Liver (tissue), 3 donors: ENCODE measurements around the gene RASSF9.

Experiments
- EGR1 ChIP-seq, 2 donors: IDR thresholded peaks; 2 replicates each; pipeline ENCODE4 v1.6.1; 2016 to 2018; ENCODE audit warnings: antibody characterized with exemption in 2 of 2, low read depth in 2 of 2
- FOXA1 ChIP-seq: IDR thresholded peaks from 2 replicates; pipeline ENCODE4 v1.6.1; 2016; ENCODE audit warnings: antibody characterized with exemption
- JUND ChIP-seq, 2 donors: IDR thresholded peaks; 2 replicates each; pipeline ENCODE4 v1.6.1; 2016; ENCODE audit warnings: antibody characterized with exemption in 2 of 2
- MAX ChIP-seq: IDR thresholded peaks from 2 replicates; pipeline ENCODE4 v1.6.1; 2016; ENCODE audit warnings: antibody characterized with exemption
- RAD21 ChIP-seq, 2 donors: IDR thresholded peaks; 2 replicates each; pipeline ENCODE4 v1.6.1; 2016; ENCODE audit warnings: antibody characterized with exemption in 2 of 2, mild to moderate bottlenecking in 2 of 2
- REST ChIP-seq: IDR thresholded peaks from 2 replicates; pipeline ENCODE4 v1.6.1; 2016; ENCODE audit warnings: antibody characterized with exemption, mild to moderate bottlenecking
- SP1 ChIP-seq: IDR thresholded peaks from 2 replicates; pipeline ENCODE4 v1.6.1; 2018; ENCODE audit warnings: antibody characterized with exemption, mild to moderate bottlenecking
- TAF1 ChIP-seq: conservative IDR thresholded peaks from 2 replicates; pipeline ENCODE4 v1.6.1; 2016; ENCODE audit warnings: antibody characterized with exemption, mild to moderate bottlenecking
- YY1 ChIP-seq: IDR thresholded peaks from 2 replicates; pipeline ENCODE4 v1.6.1; 2016; ENCODE audit warnings: antibody characterized with exemption, mild to moderate bottlenecking
- ZBTB33 ChIP-seq: IDR thresholded peaks from 2 replicates; pipeline ENCODE4 v1.6.1; 2016; ENCODE audit warnings: antibody characterized with exemption
- TF ChIP-seq, protein P1 (sequence below): fragments of 150-350 bp; IDR thresholded peaks from 2 replicates; pipeline ENCODE4 v1.5.1; 2017; ENCODE audit warnings: improper control_type of control experiment, low read depth, low read length; ENCODE audit not compliant: missing input control
- TF ChIP-seq, protein P2 (sequence below): IDR thresholded peaks from 2 replicates; pipeline ENCODE4 v1.6.1; 2016; ENCODE audit warnings: antibody characterized with exemption
- donor health status: healthy.
- donor health status: healthy.

- TF ChIP-seq, protein P1, sequence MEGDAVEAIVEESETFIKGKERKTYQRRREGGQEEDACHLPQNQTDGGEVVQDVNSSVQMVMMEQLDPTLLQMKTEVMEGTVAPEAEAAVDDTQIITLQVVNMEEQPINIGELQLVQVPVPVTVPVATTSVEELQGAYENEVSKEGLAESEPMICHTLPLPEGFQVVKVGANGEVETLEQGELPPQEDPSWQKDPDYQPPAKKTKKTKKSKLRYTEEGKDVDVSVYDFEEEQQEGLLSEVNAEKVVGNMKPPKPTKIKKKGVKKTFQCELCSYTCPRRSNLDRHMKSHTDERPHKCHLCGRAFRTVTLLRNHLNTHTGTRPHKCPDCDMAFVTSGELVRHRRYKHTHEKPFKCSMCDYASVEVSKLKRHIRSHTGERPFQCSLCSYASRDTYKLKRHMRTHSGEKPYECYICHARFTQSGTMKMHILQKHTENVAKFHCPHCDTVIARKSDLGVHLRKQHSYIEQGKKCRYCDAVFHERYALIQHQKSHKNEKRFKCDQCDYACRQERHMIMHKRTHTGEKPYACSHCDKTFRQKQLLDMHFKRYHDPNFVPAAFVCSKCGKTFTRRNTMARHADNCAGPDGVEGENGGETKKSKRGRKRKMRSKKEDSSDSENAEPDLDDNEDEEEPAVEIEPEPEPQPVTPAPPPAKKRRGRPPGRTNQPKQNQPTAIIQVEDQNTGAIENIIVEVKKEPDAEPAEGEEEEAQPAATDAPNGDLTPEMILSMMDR: no peak
- TF ChIP-seq ZBTB33: no peak
- TF ChIP-seq REST: no peak
- no peak for TF ChIP-seq EGR1 (IDR thresholded peaks at IDR 0.05; ENCODE audit: low read depth in 2 of 2)
- no peak for TF ChIP-seq SP1
- TF ChIP-seq RAD21 (IDR thresholded peaks at IDR 0.05): no peak
- no peak for TF ChIP-seq YY1
- no peak for TF ChIP-seq MAX
- no peak for TF ChIP-seq FOXA1
- no peak for TF ChIP-seq TAF1
- no peak for TF ChIP-seq JUND (IDR thresholded peaks at IDR 0.05)
- TF ChIP-seq, protein P2, sequence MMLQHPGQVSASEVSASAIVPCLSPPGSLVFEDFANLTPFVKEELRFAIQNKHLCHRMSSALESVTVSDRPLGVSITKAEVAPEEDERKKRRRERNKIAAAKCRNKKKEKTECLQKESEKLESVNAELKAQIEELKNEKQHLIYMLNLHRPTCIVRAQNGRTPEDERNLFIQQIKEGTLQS: no peak
These were observed 29.7 kb upstream of the RASSF9 start for GRCh38 chr12:85865890-85866289.
